DMS153 (cell line): ENCODE results near the gene CNN2.

Experiments
- DNase-seq: peaks from one replicate; lab custom pipeline; 2025; lab: John Stamatoyannopoulos, UW

CNN2 gene

GRCh38 chr19:1049106-1049505 is 22.7 kb downstream of the CNN2 start:
- DNase-seq, result no peak

- DNase-seq, result no peak
Measured at GRCh38 chr19:1049800-1050199, 23.4 kb downstream of the CNN2 start.

- DNase-seq, result no peak
Measured at GRCh38 chr19:1050989-1051788, 24.8 kb downstream of the CNN2 start.

- DNase-seq, result no peak
Measured at GRCh38 chr19:1051791-1052190, 25.4 kb downstream of the CNN2 start.

- no peak for DNase-seq
Measured at GRCh38 chr19:1052349-1052975, 26.1 kb downstream of the CNN2 start.

GRCh38 chr19:1053176-1054101 is 27.0 kb downstream of the CNN2 start:
- no peak for DNase-seq

- no peak for DNase-seq
Measured at GRCh38 chr19:1054102-1055027, 28.0 kb downstream of the CNN2 start.

GRCh38 chr19:1055028-1055425 is 28.6 kb downstream of the CNN2 start:
- no peak for DNase-seq

- no peak for DNase-seq
Measured at GRCh38 chr19:1055886-1056620, 29.6 kb downstream of the CNN2 start.

- DNase-seq, result no peak
Measured at GRCh38 chr19:1057176-1057855, 30.9 kb downstream of the CNN2 start.

- no peak for DNase-seq
Measured at GRCh38 chr19:1058112-1058511, 31.7 kb downstream of the CNN2 start.

- DNase-seq, result no peak
Measured at GRCh38 chr19:1060689-1061088, 34.3 kb downstream of the CNN2 start.

GRCh38 chr19:1061987-1062386 is 35.6 kb downstream of the CNN2 start:
- DNase-seq, result no peak

GRCh38 chr19:1062387-1063029 is 36.1 kb downstream of the CNN2 start:
- DNase-seq, result no peak

- DNase-seq, result peak; percentile 21
Measured at GRCh38 chr19:1063030-1063908, 36.9 kb downstream of the CNN2 start.

GRCh38 chr19:1063909-1064660 is 37.7 kb downstream of the CNN2 start:
- DNase-seq, result no peak

GRCh38 chr19:1064661-1065605 is 38.5 kb downstream of the CNN2 start:
- DNase-seq, result no peak
